Activated naive CD4-positive, alpha-beta T cell treated with anti-CD3 and anti-CD28 coated beads for 36 hours (primary cell): ENCODE data around the gene SLC6A5. TPM values are rescaled to one million over a fixed set of nuclear protein-coding genes. Genes with fewer than 3 reads are reported as not detected.

ENCODE experiments used
- CTCF ChIA-PET: fragments of 350-600 bp; sonication (Branson Sonifier 250); formaldehyde crosslinking; loops from one replicate; lab custom pipeline; 2021; ENCODE audit warnings: antibody characterized with exemption; lab: Charles Lee
- DNase-seq: peaks from one replicate; pipeline ENCODE4 v3.0.0-alpha.2; 2020
- H3K27ac Mint-ChIP-seq: one replicate; pipeline ENCODE4 v1.8.0; 2021; ENCODE audit warnings: mild to moderate bottlenecking, mixed read lengths
- H3K27me3 Mint-ChIP-seq: one replicate; pipeline ENCODE4 v1.8.0; 2021; ENCODE audit warnings: low read depth, mixed read lengths
- H3K36me3 Mint-ChIP-seq: one replicate; pipeline ENCODE4 v1.8.0; 2021; ENCODE audit warnings: low read depth, mixed read lengths
- H3K4me1 Mint-ChIP-seq: one replicate; pipeline ENCODE4 v1.8.0; 2021; ENCODE audit warnings: low read depth, mixed read lengths
- H3K4me3 Mint-ChIP-seq: one replicate; pipeline ENCODE4 v1.8.0; 2021; ENCODE audit warnings: mild to moderate bottlenecking, moderate library complexity, mixed read lengths
- H3K9me3 Mint-ChIP-seq: one replicate; pipeline ENCODE4 v1.8.0; 2021; ENCODE audit warnings: mixed read lengths
- intact Hi-C: fragments of 100-400 bp; cut with micrococcal nuclease; formaldehyde crosslinking; loops from one replicate; pipeline ENCODE4 v1.15.1; 2023
- total RNA-seq, 2 experiments: library from RNA; stranded (reverse); gene quantifications; one replicate each; pipeline ENCODE4 v1.2.3, GENCODE V29; 2021

Gene SLC6A5
- total RNA-seq, 2 experiments from 2014 or later, result not detected

GRCh38 chr11:20634044-20634443 lies 34.6 kb downstream of the SLC6A5 start:
- no peak overlapping the region for H3K4me3 Mint-ChIP-seq
- intact Hi-C loops, result no loop called here
- no peak for DNase-seq
- H3K27me3 Mint-ChIP-seq, result peaks cover 6% of the 10 kb centered on the region
- H3K9me3 Mint-ChIP-seq, result peaks cover 2% of the 10 kb centered on the region
- CTCF ChIA-PET, result no interaction called here
- H3K4me1 Mint-ChIP-seq, result no peaks in the 10 kb centered on the region
- H3K36me3 Mint-ChIP-seq, result no peaks in the 10 kb centered on the region
- H3K27ac Mint-ChIP-seq, result no peak overlapping the region

- intact Hi-C loops, result no loop called here
- Mint-ChIP-seq H3K4me3 (no peak overlapping the region), H3K36me3 (no peaks in the 10 kb centered on the region), H3K4me1 (no peaks in the 10 kb centered on the region), H3K27me3 (peaks cover 6% of the 10 kb centered on the region), H3K27ac (no peak overlapping the region), H3K9me3 (peaks cover 2% of the 10 kb centered on the region)
- DNase-seq, result no peak
- CTCF ChIA-PET, result no interaction called here
Measured at GRCh38 chr11:20634781-20635180, 35.4 kb downstream of the SLC6A5 start.

GRCh38 chr11:20638074-20638473 lies 38.7 kb downstream of the SLC6A5 start:
- H3K27me3 Mint-ChIP-seq, result peaks cover 6% of the 10 kb centered on the region
- intact Hi-C loops, result no loop called here
- CTCF ChIA-PET, result interaction anchor here (0.6 to 2.1 kb wide), 2 partner anchors 10 to 35 kb away, joined by 4 to 5 read pairs; no protein-coding TSS in a partner anchor
- H3K4me3 Mint-ChIP-seq, result no peak overlapping the region
- H3K36me3 Mint-ChIP-seq, result no peaks in the 10 kb centered on the region
- H3K27ac Mint-ChIP-seq, result no peak overlapping the region
- H3K9me3 Mint-ChIP-seq, result no peaks in the 10 kb centered on the region
- H3K4me1 Mint-ChIP-seq, result no peaks in the 10 kb centered on the region
- no peak for DNase-seq

GRCh38 chr11:20639688-20640087 lies 40.3 kb downstream of the SLC6A5 start:
- peaks cover 6% of the 10 kb centered on the region for H3K27me3 Mint-ChIP-seq
- no peaks in the 10 kb centered on the region for H3K36me3 Mint-ChIP-seq
- intact Hi-C loops, result loop anchor here (10.0 kb wide), 1 partner anchor 1495 kb away; no protein-coding TSS in a partner anchor
- H3K4me3 Mint-ChIP-seq, result no peak overlapping the region
- CTCF ChIA-PET, result interaction anchor here (2.1 kb wide), 1 partner anchor 8 kb away, joined by 4 read pairs; no protein-coding TSS in a partner anchor
- no peaks in the 10 kb centered on the region for H3K4me1 Mint-ChIP-seq
- DNase-seq, result no peak
- H3K27ac Mint-ChIP-seq, result no peak overlapping the region
- no peaks in the 10 kb centered on the region for H3K9me3 Mint-ChIP-seq

- H3K27me3 Mint-ChIP-seq, result peaks cover 6% of the 10 kb centered on the region
- intact Hi-C loops, result loop anchor here (10.0 kb wide), 1 partner anchor 1494 kb away; no protein-coding TSS in a partner anchor
Measured at GRCh38 chr11:20640401-20640800, 41.0 kb downstream of the SLC6A5 start.

GRCh38 chr11:20644360-20644759 lies 45.0 kb downstream of the SLC6A5 start:
- Mint-ChIP-seq H3K9me3 (no peaks in the 10 kb centered on the region), H3K27ac (no peak overlapping the region), H3K4me1 (no peaks in the 10 kb centered on the region), H3K27me3 (peaks cover 5% of the 10 kb centered on the region), H3K36me3 (no peaks in the 10 kb centered on the region), H3K4me3 (no peak overlapping the region)
- no peak for DNase-seq
- intact Hi-C loops, result loop anchor here (10.0 kb wide), 1 partner anchor 1490 kb away; no protein-coding TSS in a partner anchor
- CTCF ChIA-PET, result interaction anchor here (1.3 kb wide), 1 partner anchor 29 kb away, joined by 4 read pairs; no protein-coding TSS in a partner anchor

More at GRCh38 chr11:20640401-20640800, 41.0 kb downstream of the SLC6A5 start:
- CTCF ChIA-PET, result no interaction called here
- Mint-ChIP-seq H3K4me1 (no peaks in the 10 kb centered on the region), H3K4me3 (no peak overlapping the region), H3K9me3 (no peaks in the 10 kb centered on the region), H3K27ac (no peak overlapping the region), H3K36me3 (no peaks in the 10 kb centered on the region)
- no peak for DNase-seq

GRCh38 chr11:20647976-20648565 lies 48.7 kb downstream of the SLC6A5 start:
- CTCF ChIA-PET, result interaction anchor here (0.6 to 4.5 kb wide), 10 partner anchors 9 to 1656 kb away, joined by 3 to 22 read pairs (median 4); no protein-coding TSS in a partner anchor
- H3K36me3 Mint-ChIP-seq, result no peaks in the 10 kb centered on the region
- H3K27me3 Mint-ChIP-seq, result peaks cover 5% of the 10 kb centered on the region
- no peak overlapping the region for H3K4me3 Mint-ChIP-seq
- no peaks in the 10 kb centered on the region for H3K4me1 Mint-ChIP-seq
- intact Hi-C loops, result loop anchor here (1.0 to 10.0 kb wide), 6 partner anchors 24 to 1656 kb away; no protein-coding TSS in a partner anchor
- DNase-seq, result peak; percentile 55
- no peaks in the 10 kb centered on the region for H3K9me3 Mint-ChIP-seq
- H3K27ac Mint-ChIP-seq, result no peak overlapping the region

- no peaks in the 10 kb centered on the region for H3K4me1 Mint-ChIP-seq
- no peak overlapping the region for H3K27ac Mint-ChIP-seq
- no peak for DNase-seq
- CTCF ChIA-PET, result no interaction called here
- peaks cover 9% of the 10 kb centered on the region for H3K27me3 Mint-ChIP-seq
- no peaks in the 10 kb centered on the region for H3K36me3 Mint-ChIP-seq
- intact Hi-C loops, result no loop called here
- H3K4me3 Mint-ChIP-seq, result no peak overlapping the region
- H3K9me3 Mint-ChIP-seq, result no peaks in the 10 kb centered on the region
Measured at GRCh38 chr11:20652150-20652806, 52.9 kb downstream of the SLC6A5 start.

GRCh38 chr11:20654038-20654437 lies 54.6 kb downstream of the SLC6A5 start:
- CTCF ChIA-PET, result interaction anchor here (0.7 to 0.8 kb wide), 2 partner anchors 134 to 646 kb away, joined by 3 read pairs; no protein-coding TSS in a partner anchor

GRCh38 chr11:20656901-20657300 lies 57.5 kb downstream of the SLC6A5 start:
- Mint-ChIP-seq H3K4me1 (no peaks in the 10 kb centered on the region), H3K9me3 (no peaks in the 10 kb centered on the region), H3K27me3 (peaks cover 4% of the 10 kb centered on the region), H3K36me3 (no peaks in the 10 kb centered on the region), H3K4me3 (no peak overlapping the region), H3K27ac (no peak overlapping the region)
- DNase-seq, result no peak
- CTCF ChIA-PET, result interaction anchor here (0.6 to 2.4 kb wide), 4 partner anchors 9 to 14 kb away, joined by 3 to 7 read pairs (median 3); no protein-coding TSS in a partner anchor
- intact Hi-C loops, result no loop called here

More at GRCh38 chr11:20654038-20654437, 54.6 kb downstream of the SLC6A5 start:
- H3K27ac Mint-ChIP-seq, result no peak overlapping the region
- H3K4me3 Mint-ChIP-seq, result no peak overlapping the region
- H3K4me1 Mint-ChIP-seq, result no peaks in the 10 kb centered on the region
- no peaks in the 10 kb centered on the region for H3K9me3 Mint-ChIP-seq
- intact Hi-C loops, result no loop called here
- H3K36me3 Mint-ChIP-seq, result no peaks in the 10 kb centered on the region
- no peak for DNase-seq
- H3K27me3 Mint-ChIP-seq, result peaks cover 4% of the 10 kb centered on the region

GRCh38 chr11:20658135-20658534 lies 58.7 kb downstream of the SLC6A5 start:
- CTCF ChIA-PET, result no interaction called here
- DNase-seq, result no peak
- peaks cover 4% of the 10 kb centered on the region for H3K27me3 Mint-ChIP-seq
- H3K36me3 Mint-ChIP-seq, result no peaks in the 10 kb centered on the region
- intact Hi-C loops, result no loop called here
- H3K9me3 Mint-ChIP-seq, result no peaks in the 10 kb centered on the region
- H3K27ac Mint-ChIP-seq, result no peak overlapping the region
- no peak overlapping the region for H3K4me3 Mint-ChIP-seq
- H3K4me1 Mint-ChIP-seq, result no peaks in the 10 kb centered on the region

GRCh38 chr11:20661445-20661844 lies 62.0 kb downstream of the SLC6A5 start:
- DNase-seq, result no peak
- intact Hi-C loops, result loop anchor here (10.0 kb wide), 1 partner anchor 507 kb away; no protein-coding TSS in a partner anchor
- Mint-ChIP-seq H3K36me3 (no peaks in the 10 kb centered on the region), H3K4me3 (no peak overlapping the region), H3K9me3 (no peaks in the 10 kb centered on the region), H3K27ac (no peak overlapping the region), H3K4me1 (no peaks in the 10 kb centered on the region), H3K27me3 (peaks cover 16% of the 10 kb centered on the region)
- CTCF ChIA-PET, result no interaction called here
